Omental fat pad (tissue), 4 donors: ENCODE data around the gene PPP1R16B. TPM values are rescaled to one million over a fixed set of nuclear protein-coding genes. Genes with fewer than 3 reads are reported as not detected.
"Not testable (repeated sequence)": the region's sequence is repeated elsewhere in the genome, so short reads cannot be mapped to it uniquely, and the experiment has no call there.

ENCODE experiments used
- ATAC-seq: fragments of 150-250 bp; one replicate; pipeline ENCODE4 v1.9.1; 2016; ENCODE audit warnings: mild to moderate bottlenecking, moderate library complexity; ENCODE audit not compliant: low FRiP score
- DNase-seq: peaks from one replicate; pipeline ENCODE4 v3.0.0-alpha.2; 2019; ENCODE audit warnings: low spot score
- CTCF ChIP-seq, 3 donors: fragments of 450-650 bp; IDR thresholded peaks; one replicate each; pipeline ENCODE4 v1.5.1; 2016 to 2017; ENCODE audit warnings: antibody characterized with exemption in 3 of 3, mild to moderate bottlenecking in 3 of 3, moderate library complexity in 2 of 3
- total RNA-seq, 4 donors: library from RNA; depleted of rRNA; stranded (reverse); fragments of >200 nt; gene quantifications; one replicate each; pipeline ENCODE4 v1.1.0, GENCODE V29; 2016

The PPP1R16B gene
- total RNA-seq, 4 donors from 2014 or later = 7.1 to 48.4 (median 21.6) TPM

- DNase-seq (no peak), ATAC-seq (no peak)
- no peak for TF ChIP-seq CTCF (IDR thresholded peaks at IDR 0.05)
These were observed 15.1 kb upstream of the PPP1R16B start for GRCh38 chr20:38790200-38791053.

GRCh38 chr20:38791291-38791690 lies 14.2 kb upstream of the PPP1R16B start:
- no peak for DNase-seq
- ATAC-seq = no peak
- no peak for TF ChIP-seq CTCF (IDR thresholded peaks at IDR 0.05)

GRCh38 chr20:38791940-38792339 lies 13.6 kb upstream of the PPP1R16B start:
- DNase-seq = no peak
- ATAC-seq = no peak
- TF ChIP-seq CTCF (IDR thresholded peaks at IDR 0.05) = no peak

GRCh38 chr20:38794057-38794456 lies 11.4 kb upstream of the PPP1R16B start:
- not testable (repeated sequence) for DNase-seq, ATAC-seq

GRCh38 chr20:38798266-38798665 lies 7.2 kb upstream of the PPP1R16B start:
- ATAC-seq = no peak
- DNase-seq = no peak
- no peak for TF ChIP-seq CTCF (IDR thresholded peaks at IDR 0.05)

- no peak for TF ChIP-seq CTCF (IDR thresholded peaks at IDR 0.05)
- ATAC-seq (no peak), DNase-seq (no peak)
These were observed 6.3 kb upstream of the PPP1R16B start for GRCh38 chr20:38799203-38799602.

- no peak for TF ChIP-seq CTCF (IDR thresholded peaks at IDR 0.05)
- ATAC-seq (no peak), DNase-seq (no peak)
These were observed 4.6 kb upstream of the PPP1R16B start for GRCh38 chr20:38800882-38801281.
